Ascending aorta (tissue), 2 donors: ENCODE measurements around the gene TRIO. TPM values are rescaled to one million over a fixed set of nuclear protein-coding genes. Genes with fewer than 3 reads are reported as not detected.

Experiments used
- DNase-seq, 2 donors: peaks; one replicate each; pipeline ENCODE4 v3.0.0-alpha.2; 2019; ENCODE audit warnings: low spot score in 2 of 2
- H3K27ac ChIP-seq, 2 donors: fragments of 200-600 bp; sonication (generic); one replicate each; pipeline ENCODE4 v1.5.1; 2016 to 2017; ENCODE audit warnings: mild to moderate bottlenecking in 1 of 2
- H3K27me3 ChIP-seq: fragments of 200-600 bp; sonication (generic); one replicate; pipeline ENCODE4 v1.5.1; 2017
- H3K36me3 ChIP-seq, 2 donors: fragments of 200-600 bp; sonication (generic); one replicate each; pipeline ENCODE4 v1.5.1; 2016
- H3K4me1 ChIP-seq, 2 donors: fragments of 200-600 bp; sonication (generic); one replicate each; pipeline ENCODE4 v1.5.1; 2016 to 2017; ENCODE audit warnings: mild to moderate bottlenecking in 1 of 2
- H3K4me3 ChIP-seq, 2 donors: fragments of 200-600 bp; sonication (generic); one replicate each; pipeline ENCODE4 v1.5.1; 2016 to 2017; ENCODE audit warnings: mild to moderate bottlenecking in 1 of 2
- H3K9me3 ChIP-seq, 2 donors: fragments of 200-600 bp; sonication (generic); one replicate each; pipeline ENCODE4 v1.5.1; 2016
- CTCF ChIP-seq, 3 experiments: fragments of 200-600 bp in 2 of 3; fragments of 450-650 bp in 1 of 3; sonication (generic) in 2 of 3; IDR thresholded peaks; one replicate each; pipeline ENCODE4 v1.5.1; 2016 to 2019; ENCODE audit warnings: antibody characterized with exemption in 3 of 3, mild to moderate bottlenecking in 1 of 3, moderate library complexity in 1 of 3
- intact Hi-C: fragments of 100-400 bp; cut with DNase I; formaldehyde crosslinking; loops from one replicate; pipeline ENCODE4 v1.15.1; 2023
- total RNA-seq: library from RNA; depleted of rRNA; stranded (reverse); fragments of >200 nt; gene quantifications from one replicate; pipeline ENCODE4 v1.1.0, GENCODE V29; 2016

TRIO gene
- total RNA-seq, 1 donor from 2014 or later, result 262 TPM

GRCh38 chr5:14110196-14110595 is 32.9 kb upstream of the TRIO start:
- H3K27ac ChIP-seq, result no peak overlapping the region
- peaks cover 2% of the 10 kb centered on the region in 2 donors for H3K4me1 ChIP-seq
- no peak for TF ChIP-seq CTCF (IDR thresholded peaks at IDR 0.05)
- no peaks in the 10 kb centered on the region for H3K27me3 ChIP-seq
- intact Hi-C loops, result no loop called here
- H3K4me3 ChIP-seq, result no peak overlapping the region
- DNase-seq, result no peak
- H3K9me3 ChIP-seq, result no peaks in the 10 kb centered on the region
- no peaks in the 10 kb centered on the region for H3K36me3 ChIP-seq

- H3K27me3 ChIP-seq, result no peaks in the 10 kb centered on the region
- no peaks in the 10 kb centered on the region for H3K9me3 ChIP-seq
- no peak overlapping the region for H3K4me3 ChIP-seq
- no peaks in the 10 kb centered on the region for H3K36me3 ChIP-seq
- no peak overlapping the region for H3K27ac ChIP-seq
- intact Hi-C loops, result no loop called here
- peaks cover 2% of the 10 kb centered on the region in 2 donors for H3K4me1 ChIP-seq
- no peak for DNase-seq
- no peak for TF ChIP-seq CTCF (IDR thresholded peaks at IDR 0.05)
These were observed 32.5 kb upstream of the TRIO start for GRCh38 chr5:14110680-14111079.

DNA sequence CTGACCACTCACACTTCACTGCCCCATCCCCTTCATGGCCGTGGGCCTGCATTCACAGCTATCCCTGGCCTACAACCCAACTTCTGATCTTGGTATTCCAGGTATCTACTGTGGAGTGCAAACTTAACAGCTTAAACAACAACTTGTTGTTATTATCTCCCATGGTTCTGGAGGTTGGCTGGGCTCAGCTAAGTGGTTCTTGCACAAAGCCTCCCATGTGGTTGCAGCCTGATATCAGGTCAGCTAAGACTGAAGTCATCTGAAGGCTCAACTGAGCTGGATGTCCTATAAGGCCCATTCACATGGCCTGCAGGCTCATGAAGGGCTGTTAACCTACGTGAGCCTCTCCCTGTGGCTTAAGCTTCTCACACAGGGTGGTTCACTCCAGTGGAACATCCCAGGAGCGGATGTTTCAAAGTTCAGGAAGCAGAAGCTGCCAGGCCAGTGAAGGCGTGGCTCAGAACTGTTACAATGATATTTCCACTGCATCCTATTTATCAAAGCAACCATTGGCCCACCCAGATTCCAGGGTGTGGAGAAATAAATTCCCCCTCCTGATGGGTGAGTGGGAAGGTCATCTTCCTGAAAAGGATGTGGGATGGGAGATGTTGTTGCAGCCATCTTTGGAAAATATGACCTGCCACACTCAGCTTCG is 30.0 kb upstream of the TRIO start:
- Histone ChIP-seq H3K9me3 (no peaks in the 10 kb centered on the region), H3K4me3 (no peak overlapping the region), H3K27ac (no peak overlapping the region), H3K36me3 (no peaks in the 10 kb centered on the region), H3K27me3 (no peaks in the 10 kb centered on the region), H3K4me1 (peaks cover under 1 to 2% of the 10 kb centered on the region in 2 donors)
- intact Hi-C loops, result no loop called here
- DNase-seq, result no peak
- no peak for TF ChIP-seq CTCF (IDR thresholded peaks at IDR 0.05)

GRCh38 chr5:14114615-14115251 is 28.4 kb upstream of the TRIO start:
- no peaks in the 10 kb centered on the region for H3K9me3 ChIP-seq
- DNase-seq, result no peak
- no peak overlapping the region for H3K27ac ChIP-seq
- no peak overlapping the region for H3K4me3 ChIP-seq
- TF ChIP-seq CTCF (IDR thresholded peaks at IDR 0.05), result no peak
- no peaks in the 10 kb centered on the region for H3K27me3 ChIP-seq
- H3K4me1 ChIP-seq, result no peaks in the 10 kb centered on the region
- no peaks in the 10 kb centered on the region for H3K36me3 ChIP-seq
- intact Hi-C loops, result no loop called here

DNA sequence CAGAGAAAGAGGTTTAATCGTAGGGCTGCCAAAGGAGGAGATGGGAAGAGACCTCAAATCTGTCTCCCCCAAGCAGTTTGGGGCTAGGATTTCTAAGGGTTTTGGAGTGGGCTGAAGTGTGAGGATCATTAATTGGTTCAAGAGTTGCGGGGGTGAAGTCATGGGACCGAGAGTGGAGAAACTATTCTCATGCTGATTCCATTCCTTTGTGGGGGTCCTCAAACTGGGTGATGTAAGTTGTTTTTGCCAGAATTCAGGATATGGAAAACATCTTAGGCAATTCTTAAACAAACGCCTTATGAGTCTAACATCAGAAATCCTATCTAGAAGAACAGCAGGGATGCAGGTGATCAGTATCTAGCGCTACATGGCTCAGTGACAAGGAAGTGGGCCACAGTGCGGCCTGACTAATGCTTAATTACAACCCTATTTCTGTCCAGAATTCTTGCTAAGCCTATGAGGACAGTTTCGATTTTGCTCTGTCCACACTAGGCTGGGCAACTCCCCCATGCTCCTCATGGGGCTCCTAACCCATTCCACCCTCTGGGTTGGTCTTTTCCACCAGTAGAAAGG is 27.7 kb upstream of the TRIO start:
- no peak for TF ChIP-seq CTCF (IDR thresholded peaks at IDR 0.05)
- Histone ChIP-seq H3K4me3 (no peak overlapping the region), H3K27ac (no peak overlapping the region), H3K36me3 (no peaks in the 10 kb centered on the region), H3K27me3 (no peaks in the 10 kb centered on the region), H3K4me1 (no peaks in the 10 kb centered on the region), H3K9me3 (no peaks in the 10 kb centered on the region)
- DNase-seq, result no peak
- intact Hi-C loops, result no loop called here
